Sigmoid colon (tissue), 4 donors: ENCODE data around the gene CCDC146.

Experiments
- CTCF ChIP-seq, 4 experiments: fragments of 450-650 bp in 3 of 4; fragments of 200-600 bp in 1 of 4; IDR thresholded peaks; one replicate each; pipeline ENCODE4 v1.5.1; 2016 to 2019; ENCODE audit warnings: antibody characterized with exemption in 4 of 4, mild to moderate bottlenecking in 3 of 4, moderate library complexity in 2 of 4
- EP300 ChIP-seq, 4 donors: sonication (generic); formaldehyde crosslinking; IDR thresholded peaks; one replicate each; pipeline ENCODE4 v1.6.1; 2017; ENCODE audit warnings: antibody characterized with exemption in 4 of 4
- POLR2AphosphoS5 ChIP-seq, 4 donors: sonication (generic); formaldehyde crosslinking; IDR thresholded peaks; one replicate each; pipeline ENCODE4 v1.6.1; 2017; ENCODE audit warnings: antibody characterized with exemption in 4 of 4

- TF ChIP-seq CTCF (IDR thresholded peaks at IDR 0.05): no peak
- TF ChIP-seq EP300 (IDR thresholded peaks at IDR 0.05): no peak
- TF ChIP-seq POLR2AphosphoS5 (IDR thresholded peaks at IDR 0.05): no peak
Measured at GRCh38 chr7:77308792-77309191, 186.4 kb downstream of the CCDC146 start.
